UCSD-AML1 (cell line): ENCODE results near the gene IL17RE.
"Not testable (repeated sequence)": the region's sequence is repeated elsewhere in the genome, so short reads cannot be mapped to it uniquely, and the experiment has no call there.

ENCODE experiments used
- DNase-seq: peaks from one replicate; lab custom pipeline; 2025; ENCODE audit not compliant: unreplicated experiment; lab: John Stamatoyannopoulos, UW

Gene IL17RE, protein sequence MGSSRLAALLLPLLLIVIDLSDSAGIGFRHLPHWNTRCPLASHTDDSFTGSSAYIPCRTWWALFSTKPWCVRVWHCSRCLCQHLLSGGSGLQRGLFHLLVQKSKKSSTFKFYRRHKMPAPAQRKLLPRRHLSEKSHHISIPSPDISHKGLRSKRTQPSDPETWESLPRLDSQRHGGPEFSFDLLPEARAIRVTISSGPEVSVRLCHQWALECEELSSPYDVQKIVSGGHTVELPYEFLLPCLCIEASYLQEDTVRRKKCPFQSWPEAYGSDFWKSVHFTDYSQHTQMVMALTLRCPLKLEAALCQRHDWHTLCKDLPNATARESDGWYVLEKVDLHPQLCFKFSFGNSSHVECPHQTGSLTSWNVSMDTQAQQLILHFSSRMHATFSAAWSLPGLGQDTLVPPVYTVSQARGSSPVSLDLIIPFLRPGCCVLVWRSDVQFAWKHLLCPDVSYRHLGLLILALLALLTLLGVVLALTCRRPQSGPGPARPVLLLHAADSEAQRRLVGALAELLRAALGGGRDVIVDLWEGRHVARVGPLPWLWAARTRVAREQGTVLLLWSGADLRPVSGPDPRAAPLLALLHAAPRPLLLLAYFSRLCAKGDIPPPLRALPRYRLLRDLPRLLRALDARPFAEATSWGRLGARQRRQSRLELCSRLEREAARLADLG

DNA sequence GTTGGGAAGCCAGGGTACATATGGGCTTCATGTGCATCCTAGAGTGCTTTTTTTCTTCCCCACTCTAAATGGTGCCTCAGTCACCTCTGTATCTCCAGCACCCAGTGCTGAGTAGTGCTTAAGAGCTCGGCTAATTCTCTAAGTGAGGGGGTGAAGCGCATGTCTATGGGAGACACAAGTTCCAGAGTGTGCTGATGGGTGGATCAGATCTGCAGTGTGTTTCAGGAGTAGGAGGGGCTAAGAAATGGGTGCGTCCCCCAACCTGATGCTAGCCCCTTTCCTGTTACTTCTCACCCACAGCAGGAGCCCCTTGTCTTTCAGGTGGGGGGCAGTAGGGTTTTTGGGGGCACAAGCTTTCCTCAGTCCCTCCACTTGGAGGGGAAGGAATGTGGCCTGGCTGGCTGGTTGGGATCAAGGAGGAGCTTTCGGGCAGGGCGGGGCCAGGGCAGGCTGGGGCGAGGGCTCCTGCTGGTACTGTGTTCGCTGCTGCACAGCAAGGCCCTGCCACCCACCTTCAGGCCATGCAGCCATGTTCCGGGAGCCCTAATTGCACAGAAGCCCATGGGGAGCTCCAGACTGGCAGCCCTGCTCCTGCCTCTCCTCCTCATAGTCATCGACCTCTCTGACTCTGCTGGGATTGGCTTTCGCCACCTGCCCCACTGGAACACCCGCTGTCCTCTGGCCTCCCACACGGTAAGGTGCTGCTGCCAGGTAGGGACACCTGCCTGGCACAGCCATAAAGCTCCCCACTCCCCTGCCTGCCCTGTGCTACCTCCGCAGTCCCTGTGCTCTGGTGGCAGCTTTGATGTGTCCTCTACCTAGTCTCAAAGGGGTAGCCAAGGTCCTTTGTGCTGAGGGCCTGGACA lies at the start of gene IL17RE:
Gene IL17RE (plus strand): TSS at position 477 of the 866 bp plus-strand sequence. CDS start 85 bp downstream, at position 562.
- peak; percentile 74 for DNase-seq

DNA sequence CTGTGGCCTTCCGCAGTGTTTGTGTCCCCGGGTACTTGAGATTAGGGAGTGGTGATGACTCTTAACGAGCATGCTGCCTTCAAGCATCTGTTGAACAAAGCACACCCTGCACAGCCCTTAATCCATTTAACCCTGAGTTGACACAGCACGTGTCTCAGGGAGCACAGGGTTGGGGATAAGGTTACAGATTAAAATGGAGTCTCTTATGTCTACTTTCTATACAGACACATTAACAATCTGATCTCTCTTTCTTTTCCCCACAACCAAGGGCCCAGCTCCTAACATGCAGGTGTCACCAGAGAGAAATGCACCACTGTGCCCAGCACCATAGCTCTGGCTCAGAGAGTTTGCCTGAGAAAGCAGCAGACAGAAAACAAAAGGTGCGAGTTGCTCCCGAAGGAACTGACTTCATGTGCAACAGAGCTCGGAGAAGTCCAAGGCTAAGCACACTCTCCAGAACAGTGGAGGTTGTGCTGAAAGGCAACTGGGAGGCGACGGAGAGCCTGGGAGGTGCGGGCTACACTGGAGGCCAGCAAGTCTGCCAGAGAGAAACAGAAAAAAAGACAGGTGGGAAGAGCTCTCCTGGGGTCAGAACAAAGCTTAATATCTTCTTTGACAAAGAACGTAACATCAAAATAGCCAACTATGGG lies 48.2 kb upstream of the IL17RE start:
- not testable (repeated sequence) for DNase-seq

DNA sequence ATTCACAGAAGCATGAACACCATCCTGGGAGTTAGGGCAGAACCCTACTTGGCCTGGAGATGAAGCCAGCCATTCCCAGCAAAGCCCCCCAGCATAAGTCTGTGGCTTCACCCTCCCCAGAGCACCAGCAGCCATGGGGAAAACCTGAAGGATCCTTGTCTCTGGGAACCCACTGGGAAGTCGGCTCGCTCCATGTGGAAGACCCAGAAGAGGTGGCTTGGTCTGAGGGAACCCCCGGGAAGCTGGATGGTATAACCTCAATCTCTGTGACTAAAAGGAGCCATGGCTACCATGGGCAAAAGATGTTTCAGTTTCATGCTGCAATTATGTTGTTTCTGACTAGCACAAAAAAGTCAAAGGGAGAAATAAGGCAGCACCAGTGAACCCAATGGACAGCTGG lies 47.1 kb upstream of the IL17RE start:
- no peak for DNase-seq

DNA sequence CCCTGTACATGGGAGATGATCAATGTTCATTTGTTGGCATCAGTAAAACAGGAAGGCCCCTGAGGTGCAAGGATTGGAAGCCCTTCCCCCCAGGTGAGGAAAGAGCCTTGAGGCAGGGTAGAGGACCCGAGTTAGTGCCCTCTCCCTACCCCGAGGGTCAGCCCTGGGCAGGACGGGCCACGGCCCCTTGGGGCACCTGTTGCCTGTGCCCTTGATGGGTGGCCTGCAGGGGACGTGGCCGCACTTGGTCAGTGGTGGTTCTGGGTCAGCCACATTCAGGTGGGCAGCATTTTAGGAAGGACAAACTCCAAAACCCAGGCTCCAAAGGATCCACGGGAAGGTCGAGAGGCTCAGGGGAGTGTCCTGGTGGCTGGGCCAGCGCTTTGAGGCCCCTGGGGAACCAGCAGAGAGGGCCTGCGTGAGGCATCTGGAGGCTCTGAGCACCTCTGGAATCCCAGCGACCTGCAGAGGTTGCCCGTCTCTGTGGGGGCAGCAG lies 43.1 kb upstream of the IL17RE start:
- DNase-seq, result no peak

DNA sequence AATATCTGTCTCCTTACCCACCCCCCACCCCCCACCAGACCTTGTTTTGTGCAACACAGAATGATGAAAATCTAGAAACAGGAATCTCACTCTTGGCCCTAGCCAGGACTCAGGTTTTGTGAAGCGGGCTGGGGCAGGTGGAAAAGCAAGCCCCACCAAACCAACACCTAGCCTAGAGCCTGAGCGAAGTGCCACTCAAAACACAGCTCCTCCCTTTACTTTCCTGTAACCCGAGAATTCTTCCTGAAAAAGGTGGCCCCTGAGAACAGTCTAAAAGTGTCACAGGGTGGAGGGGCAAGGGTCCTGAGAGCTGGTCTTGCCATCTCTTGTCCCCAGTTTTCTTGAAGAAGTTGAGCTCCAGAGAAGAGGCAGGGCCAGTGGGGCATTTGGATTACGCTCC lies 41.4 kb upstream of the IL17RE start:
- DNase-seq, result no peak

DNA sequence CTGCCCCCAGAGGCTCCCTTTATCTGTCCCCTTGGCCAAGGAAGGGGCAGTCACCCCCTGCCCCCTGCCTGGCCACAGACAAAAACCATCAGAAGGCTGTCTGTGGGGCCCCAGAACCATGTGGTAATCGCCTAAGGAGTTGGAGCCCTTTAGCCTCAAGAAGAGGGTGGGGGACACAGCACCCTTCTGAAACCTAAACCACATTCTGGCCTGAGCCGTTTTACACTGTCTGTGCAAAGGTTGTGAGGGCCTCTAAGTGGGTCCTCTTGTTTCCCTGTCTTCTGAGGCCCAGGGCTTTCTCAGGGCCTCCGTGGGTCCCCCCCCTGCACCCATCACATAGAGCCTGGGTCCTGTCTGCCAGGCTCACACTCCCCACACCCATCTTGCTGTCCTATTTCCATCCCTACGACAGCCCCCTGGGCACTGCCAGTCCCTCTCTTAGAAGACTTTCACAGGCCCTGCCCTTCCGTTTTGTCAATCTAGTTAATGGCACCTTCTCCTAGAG lies 41.0 kb upstream of the IL17RE start:
- DNase-seq, result no peak

DNA sequence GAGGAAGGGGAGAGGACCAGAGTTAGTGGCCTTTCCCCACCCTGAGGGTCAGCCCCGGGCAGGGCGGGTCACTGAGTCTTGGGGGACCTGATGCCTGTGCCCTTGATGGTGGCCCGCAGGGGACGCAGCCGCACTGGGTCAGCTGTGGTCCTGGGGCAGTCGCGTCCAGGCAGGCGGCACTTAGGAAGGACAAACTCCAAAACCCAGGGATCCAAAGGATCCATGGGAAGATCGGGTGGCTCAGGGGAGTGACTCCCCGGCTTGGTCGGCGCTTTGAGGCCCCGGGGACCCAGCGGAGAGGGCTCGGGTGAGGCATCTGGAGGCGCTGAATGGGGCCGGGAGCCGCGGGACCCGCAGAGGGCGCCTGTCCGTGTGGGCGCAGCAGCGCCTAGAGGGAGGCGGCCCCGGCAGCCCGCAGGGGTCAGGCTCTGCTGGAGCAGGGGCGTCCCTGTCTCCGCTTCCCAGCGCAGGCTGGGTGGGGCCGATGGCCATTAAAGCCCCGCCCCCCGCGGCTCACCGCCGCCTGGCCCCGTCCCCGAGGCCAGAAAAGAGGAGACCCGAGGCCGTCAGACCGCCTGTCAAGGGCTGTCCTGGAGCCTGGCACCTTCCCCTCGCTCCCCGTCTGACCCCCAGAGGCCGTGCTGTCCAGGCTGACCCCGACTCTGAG lies 40.1 kb upstream of the IL17RE start:
- DNase-seq, result no peak

DNA sequence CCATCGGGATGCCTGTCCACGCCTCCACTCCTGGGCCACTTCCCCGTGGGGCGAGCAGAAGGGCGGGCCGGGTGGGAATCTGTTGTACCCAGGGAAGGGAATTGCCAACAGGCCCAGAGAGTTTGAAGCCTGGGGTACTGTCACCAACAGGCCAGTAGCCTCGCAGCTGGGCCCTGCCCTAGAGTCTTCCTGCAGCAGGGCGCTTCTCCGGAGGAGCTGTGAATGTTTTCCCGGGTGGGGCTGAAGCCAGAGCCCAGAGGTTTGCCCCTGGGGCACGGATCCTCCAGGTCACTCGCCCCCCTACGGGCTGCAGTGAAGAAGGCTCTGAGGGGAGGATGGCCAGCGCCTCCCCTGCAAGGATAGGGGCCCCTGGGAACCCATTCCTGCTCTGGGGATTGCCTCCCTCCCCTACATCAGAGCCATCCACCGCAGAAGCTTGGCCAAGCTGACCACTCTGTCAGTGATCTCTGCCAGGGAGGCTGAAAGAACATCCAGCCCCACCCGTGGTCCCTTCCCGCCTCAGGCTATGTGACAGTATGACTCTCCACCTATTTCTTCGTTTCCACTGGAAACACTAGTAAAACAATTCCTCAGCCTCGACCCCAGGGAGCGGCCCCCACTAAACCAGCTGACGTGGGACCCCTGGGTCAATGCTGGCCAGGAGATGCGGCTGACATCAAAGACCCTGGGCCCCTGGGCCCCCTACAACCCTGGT lies 39.4 kb upstream of the IL17RE start:
- DNase-seq, result no peak

DNA sequence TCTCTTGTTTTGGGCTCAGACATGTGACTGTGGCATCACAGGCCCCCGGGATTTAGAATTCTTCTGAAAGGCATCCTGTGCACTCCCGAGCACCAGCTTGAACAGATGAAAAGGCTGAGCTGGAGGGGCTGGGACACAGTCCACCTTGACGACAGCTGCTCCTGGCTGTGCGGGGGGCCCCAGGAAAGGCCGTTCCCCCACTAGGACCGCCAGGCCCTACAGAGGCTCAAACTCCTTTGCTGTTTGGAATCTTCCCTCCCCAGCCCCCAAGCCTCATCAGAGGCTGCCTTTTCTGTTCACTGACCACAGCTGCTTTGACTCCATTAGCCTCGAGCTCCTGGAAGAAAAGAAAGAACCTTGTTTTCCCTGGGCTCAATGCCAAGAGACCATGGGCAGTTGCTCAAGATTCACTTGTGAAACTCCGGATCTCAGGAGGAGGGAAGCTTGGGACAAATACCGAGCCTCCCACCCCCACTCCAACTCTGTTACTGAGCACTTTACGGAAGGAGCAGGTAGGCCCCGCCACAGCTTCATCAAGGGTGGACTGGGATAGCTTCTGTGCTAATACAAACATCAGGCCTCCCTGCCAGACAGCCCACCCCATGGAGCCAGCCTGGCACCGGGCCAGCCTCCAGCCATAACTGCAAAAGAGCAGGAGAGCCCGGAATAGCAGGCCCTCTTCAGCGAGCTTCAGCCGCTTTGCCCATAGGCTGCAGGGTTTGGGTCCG lies 38.3 kb upstream of the IL17RE start:
- no peak for DNase-seq

DNA sequence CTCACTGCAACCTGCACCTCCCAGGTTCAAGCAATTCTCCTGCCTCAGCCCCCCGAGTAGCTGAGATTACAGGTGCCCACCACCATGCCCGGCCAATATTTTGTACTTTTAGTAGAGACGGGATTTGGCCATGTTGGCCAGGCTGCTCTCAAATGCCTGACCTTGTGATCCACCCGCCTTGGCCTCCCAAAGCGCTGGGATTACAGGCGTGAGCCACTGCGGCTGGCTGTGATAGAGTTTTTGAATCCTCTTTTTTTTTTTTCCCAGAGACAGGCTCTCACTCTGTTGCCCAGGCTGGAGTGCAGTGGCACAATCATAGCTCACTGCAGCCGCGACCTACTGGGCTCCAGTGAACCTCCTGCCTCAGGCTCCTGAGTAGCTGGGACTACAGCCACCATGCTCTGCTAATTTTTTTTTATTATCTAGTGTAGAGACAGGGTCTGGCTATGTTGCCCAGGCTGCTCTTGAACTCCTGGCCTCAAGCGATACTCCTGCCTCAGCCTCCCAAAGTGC lies 37.5 kb upstream of the IL17RE start:
- not testable (repeated sequence) for DNase-seq

DNA sequence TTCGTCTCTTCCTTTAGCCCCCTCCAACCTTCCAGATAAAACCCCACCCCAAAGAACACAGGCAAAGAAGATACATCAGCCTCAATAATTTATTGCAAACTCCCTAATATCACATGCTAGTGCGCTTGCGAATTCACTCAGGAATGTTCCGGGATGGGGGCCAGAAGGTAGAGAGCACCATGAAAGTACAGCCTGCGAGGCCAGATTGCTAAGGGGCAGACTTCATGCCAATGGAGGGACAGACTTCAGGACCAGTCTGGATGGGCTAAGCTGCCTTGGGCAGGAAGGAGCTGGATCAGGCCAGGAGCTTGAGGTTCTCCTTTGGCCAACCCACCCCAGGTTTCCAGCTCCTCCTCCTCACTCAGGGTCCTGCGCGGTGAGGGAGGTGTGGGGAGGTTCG lies 36.0 kb upstream of the IL17RE start:
- no peak for DNase-seq

DNA sequence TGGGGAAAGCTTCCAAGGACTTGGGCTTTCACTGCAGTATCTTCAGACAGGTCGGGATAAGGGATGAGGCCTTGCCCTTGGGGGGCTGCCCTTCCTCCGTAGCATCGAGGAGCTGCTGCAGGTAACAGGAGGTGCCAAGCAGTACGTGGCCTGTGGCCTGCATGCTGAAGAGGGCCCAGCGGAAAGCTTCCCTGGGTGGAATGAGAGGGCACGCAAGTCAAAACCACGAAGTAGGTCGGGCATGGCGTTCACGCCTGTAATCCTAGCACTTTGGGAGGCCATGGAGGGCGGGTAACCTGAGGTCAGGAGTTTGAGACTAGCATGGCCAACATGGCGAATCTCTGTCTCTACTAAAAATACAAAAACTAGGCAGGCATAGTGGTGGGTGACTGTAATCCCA lies 35.5 kb upstream of the IL17RE start:
- DNase-seq, result no peak

DNA sequence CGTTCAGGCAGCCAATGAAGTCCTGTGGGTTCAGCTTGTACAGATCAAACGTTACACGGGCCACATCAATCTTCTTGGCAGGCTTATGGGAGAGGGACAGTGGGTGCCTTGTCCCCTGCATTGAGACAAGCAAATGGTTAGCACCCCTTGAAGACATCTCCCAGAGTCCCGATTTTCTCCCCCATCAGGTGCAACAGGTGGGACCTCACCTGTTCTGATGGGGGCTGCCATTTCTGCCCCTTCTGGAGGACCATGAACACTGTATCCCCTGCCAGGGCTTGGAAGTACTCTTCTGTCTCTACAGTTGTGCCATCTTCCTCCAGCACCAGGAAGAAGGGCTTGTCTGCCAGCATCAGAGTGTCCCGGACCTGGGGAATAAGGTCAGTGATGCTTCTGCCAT lies 32.7 kb upstream of the IL17RE start:
- DNase-seq, result no peak

DNA sequence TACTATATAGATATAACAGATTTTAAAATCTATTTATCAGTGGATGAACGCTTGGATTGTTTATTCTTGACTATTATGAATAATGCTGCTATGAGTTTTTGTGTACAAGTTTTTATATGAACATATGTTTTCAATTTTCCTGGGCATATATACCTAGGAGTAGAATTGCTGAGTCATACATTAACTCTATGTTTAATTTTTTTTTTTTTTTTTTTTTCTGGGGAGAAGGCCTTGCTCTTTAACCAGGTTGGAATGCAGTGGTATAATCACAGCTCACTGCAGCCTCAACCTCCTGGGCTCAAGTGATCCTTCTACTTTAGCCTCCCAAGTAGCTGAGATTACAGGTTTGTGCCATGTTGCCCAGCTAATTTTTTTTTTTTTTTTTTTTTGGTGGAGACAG lies 31.7 kb upstream of the IL17RE start:
- no peak for DNase-seq

DNA sequence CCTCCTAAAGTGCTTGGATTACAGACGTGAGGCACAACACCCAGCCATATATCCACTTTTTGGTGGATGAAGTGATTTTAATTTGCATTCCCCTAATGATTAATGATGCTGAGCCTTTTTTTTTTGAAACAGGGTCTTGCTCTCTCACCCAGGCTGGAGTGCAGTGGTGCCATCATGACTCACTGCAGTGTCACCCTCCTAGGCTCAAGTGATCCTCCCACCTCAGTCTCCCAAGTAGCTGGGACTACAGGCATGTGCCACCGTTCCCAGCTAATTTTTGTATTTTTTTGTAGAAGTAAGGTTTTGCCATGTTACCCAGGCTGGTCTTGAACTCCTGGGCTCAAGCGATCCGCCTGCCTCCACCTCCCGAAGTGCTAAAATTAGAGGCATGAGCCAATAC lies 30.6 kb upstream of the IL17RE start:
- not testable (repeated sequence) for DNase-seq

DNA sequence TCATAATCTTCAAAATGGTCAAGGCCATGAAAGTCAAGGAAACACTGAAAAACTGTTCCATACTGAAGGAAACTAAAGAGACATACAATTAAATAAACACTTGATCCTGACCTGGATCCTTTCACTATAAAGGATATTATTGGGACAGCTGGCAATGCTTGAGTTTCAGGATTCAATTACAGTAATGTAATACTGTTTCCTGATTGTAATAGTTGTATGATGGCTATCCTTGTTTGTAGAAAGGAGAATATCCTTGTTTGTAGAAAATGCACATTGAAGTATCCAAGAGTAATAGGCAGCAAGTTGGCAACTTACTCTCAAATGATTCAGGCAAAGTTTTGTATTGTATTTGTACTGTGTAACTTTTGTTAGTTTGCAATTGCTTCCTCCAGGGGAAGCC lies 27.2 kb upstream of the IL17RE start:
- no peak for DNase-seq

DNA sequence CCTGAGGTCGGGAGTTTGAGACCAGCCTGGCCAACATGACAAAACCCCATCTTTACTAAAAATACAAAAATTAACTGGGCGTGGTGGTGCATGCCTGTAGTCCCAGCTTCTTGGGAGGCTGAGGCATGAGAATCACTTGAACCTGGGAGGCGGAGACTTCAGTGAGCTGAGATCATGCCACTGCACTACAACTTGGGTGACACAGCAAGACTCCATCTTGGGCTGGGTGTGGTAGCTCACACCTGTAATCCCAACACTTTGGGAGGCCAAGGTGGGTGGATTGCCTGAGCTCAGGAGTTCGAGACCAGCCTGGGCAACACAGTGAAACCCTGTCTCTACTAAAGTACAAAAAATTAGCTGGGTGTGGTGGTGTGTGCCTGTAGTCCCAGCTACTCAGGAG lies 26.4 kb upstream of the IL17RE start:
- DNase-seq, result not testable (repeated sequence)

DNA sequence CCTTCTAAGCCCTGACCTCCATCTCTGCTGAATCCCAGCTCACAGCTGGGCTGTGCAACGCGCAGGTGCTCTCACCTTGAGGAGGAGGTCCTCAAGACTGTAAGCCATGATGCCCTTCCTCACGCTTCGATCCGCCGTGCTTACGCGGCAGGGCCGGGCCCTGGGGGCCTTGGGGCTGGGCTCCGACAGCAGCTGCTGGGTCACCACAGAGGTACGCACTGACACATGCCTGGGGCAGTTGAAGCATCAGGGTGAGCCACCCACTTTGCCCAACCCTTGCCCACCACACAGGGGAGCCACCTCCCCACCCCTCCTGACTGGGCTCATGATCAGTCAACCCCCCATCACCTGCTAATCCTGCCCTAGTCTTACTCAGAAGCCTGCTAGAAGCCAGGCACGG lies 25.7 kb upstream of the IL17RE start:
- no peak for DNase-seq

DNA sequence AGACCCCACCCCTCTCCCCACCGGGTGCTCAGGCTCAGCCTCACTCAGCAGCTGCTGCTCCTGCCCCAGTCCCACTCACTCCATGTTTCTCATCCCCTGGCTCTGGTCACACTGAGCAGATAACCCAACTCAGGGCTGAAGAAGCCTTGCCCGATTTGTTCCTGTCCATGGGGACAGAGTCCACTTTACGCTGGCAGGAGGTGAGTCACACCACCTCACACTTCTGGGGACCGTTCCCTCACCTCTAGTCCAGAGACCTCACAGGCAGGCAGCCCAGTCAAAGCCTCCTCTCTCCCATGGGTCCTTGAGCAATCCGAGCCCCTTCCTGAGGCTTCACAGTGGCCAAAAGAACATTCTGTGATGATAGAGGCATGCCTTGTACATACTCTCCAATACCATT lies 23.9 kb upstream of the IL17RE start:
- no peak for DNase-seq
